ENCODE data around the gene RNF180. TPM values are rescaled to one million over a fixed set of nuclear protein-coding genes. Genes with fewer than 3 reads are reported as not detected.
"Not testable (repeated sequence)": the region's sequence is repeated elsewhere in the genome, so short reads cannot be mapped to it uniquely, and the experiment has no call there.

The RNF180 gene
- total RNA-seq, 1 donor from 2014 or later, result 27.4 TPM

DNA sequence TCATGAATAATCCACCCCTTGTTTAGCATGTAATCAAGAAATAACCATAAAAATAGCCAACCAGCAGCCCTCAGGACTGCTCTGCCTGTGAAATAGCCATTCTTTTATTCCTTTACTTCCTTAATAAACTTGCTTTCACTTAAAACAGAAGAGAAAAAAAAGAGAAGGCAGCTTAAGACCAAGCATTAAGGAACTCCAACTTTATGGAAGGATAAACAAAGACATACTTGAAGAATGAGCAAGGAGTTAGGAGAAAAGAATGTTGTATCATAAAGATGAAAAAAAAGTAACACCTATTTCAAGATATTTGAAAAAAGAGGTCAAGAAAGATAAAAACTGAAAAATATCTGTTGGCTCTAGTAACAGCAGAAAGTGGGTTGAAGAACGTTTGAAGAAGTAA, 107.6 kb downstream of the RNF180 start:
- no peak for DNase-seq (ENCODE audit: low spot score)

DNA sequence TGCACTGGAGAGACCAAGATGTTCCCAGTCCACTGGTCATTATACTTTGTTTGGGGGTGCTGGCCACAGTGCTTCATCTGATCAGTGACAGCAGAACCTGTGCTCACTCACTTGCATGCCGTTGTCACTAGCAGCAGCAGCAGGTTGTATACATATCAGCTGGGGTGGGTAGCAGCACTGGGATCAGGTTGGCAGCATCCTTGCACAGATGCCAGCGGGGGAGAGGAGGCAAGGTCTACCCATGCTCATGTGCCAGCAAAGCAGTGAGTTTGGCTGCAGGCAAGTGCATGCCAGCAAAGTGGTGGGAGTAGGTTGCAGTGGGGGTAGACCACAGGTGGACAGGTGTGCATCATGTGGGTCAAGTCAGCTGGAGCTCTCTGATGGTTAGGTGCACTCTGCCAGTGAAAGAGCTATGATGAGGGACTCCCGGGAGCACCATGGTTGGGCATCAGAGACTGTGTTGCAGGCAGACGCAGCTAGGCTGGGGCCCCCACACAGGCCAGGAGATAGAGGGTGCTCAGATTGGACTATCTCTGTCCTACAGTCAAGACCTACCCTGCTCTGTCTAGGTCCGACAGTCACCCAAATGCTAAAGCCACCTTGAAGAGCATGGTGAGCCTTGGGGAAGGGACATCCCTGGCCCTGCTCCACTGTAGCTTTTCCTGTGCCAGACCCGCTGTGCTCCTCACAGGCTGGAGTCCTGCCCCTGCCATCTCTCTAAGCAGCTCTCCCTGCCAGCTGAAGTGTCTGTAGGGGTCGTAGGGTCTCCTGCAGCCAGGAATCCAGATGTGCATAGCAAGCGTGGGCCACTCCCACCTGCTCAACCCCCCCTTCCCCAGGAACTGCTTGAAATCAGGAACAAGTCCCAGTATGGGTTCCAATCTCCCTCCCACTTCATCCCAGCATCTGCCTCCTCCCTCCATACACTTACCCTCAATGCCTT, 119.8 kb downstream of the RNF180 start:
- no peak for DNase-seq (ENCODE audit: low spot score)

DNA sequence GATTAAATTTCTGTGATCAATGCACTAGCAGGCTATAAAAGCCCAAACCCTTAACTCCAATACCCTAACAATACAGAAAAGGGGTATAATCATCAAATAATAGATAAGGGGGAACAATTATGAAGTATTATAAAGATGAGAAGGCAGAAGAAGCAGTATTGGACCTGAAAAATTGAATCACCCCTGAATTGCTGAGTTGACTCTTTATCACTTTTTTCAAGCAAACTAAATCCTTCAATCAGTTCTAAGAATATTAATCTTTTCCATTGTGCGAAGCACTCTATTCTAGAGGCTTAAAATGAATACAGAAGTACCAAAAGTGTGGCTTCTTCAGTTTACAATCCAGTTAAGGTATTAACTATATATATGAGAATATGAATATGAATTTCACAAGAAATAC, 120.7 kb downstream of the RNF180 start:
- DNase-seq (ENCODE audit: low spot score), result no peak

DNA sequence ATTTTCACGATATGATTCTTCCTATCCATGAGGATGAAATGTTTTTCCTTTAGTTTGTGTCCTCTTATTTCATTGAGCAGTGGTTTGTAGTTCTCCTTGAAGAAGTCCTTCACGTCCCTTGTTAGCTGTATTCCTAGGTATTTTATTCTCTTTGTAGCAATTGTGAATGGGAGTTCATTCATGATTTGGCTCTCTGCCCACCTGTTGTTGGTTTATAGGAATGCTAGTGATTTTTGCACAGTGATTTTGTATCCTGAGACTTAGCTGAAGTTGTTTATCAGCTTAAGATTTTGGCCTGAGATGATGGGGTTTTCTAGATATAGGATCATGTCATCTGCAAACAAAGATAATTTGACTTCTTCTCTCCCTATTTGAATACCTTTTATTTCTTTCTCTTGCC, 122.9 kb downstream of the RNF180 start:
- DNase-seq (ENCODE audit: low spot score), result not testable (repeated sequence)

DNA sequence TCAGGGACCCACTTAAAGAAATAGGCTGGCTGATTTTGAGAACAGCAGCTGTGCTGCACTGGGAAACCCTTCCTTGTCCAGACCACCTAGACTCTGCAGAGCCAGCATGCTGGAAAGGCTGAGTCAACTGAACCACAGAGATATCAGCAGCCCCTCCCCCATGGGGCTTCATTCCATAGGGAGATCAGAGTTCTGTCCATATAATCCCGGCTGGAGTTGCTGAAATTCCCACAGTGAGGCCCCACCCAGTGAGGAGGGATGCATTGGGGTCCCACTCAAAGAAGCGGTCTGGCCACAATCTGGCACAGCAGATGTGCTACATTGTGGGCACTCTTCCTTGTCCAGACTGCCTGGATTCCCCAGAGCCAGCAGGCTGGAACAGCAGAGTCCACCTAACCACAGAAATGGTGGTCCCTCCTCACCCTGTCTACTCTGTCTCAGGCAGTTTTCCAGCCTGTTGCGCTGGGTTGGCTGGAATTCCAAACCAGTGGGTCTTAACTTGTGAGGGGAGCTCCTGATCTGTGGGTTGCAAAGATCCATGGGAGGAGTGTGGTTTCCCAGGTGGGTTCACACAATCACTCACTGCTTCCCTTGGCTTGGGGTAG, 127.1 kb downstream of the RNF180 start:
- DNase-seq (ENCODE audit: low spot score), result peak; percentile 25

DNA sequence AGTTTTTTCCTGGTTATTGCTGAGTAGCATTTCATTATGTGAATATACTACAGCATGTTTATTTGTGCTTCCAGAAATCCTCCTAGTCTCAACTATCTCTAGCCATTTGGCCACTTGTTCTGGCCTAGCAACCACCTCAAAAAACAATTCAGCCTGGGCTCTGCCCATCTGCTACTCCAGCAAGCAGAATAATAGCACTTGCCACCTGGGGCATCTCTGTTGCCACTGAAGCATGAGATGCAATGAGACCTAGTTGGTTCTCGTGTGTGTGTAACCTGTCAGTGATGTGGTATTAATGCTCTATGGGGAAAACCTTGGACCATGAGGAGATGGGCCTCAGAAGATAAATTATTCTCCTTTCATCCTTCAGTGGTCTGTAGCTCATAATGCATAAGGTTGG, 129.5 kb downstream of the RNF180 start:
- no peak for DNase-seq (ENCODE audit: low spot score)

DNA sequence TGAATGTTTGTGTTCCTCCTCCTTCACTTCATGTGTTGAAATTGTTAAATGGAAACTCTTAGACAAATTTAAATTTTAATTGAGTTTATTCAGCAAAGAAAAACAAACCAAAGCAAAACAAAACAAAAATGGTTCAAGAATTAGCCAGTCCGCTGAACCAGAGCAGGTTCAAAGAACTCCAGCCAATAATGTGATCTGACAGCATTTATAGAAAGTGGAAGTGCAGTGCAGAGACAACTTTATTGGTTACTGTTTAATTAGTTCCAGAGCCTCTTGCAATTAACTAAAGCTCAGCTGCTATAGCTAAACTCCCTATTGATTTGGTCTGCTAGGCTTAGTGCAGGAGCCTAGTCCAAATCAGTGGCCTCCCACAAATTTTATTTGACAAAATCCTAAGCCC, 132.9 kb downstream of the RNF180 start:
- DNase-seq (ENCODE audit: low spot score), result no peak

DNA sequence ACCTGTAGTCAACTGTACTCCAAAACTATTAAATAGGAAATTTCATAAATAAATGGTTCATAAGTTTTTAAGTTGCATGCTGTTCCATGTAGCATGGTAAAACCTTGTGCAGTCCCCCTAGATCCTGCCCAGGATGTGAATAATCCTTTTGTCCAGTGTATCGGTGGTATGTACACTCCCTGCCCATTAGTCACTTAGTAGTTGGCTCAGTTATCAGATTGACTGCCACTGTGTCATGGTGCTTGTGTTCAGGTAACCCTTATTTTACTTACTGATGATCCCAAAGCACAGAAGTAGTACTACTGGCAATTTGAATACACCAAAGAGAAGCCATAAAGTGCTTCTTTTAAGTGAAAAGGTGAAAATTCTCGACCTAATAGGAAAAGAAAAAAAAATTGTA, 134.2 kb downstream of the RNF180 start:
- DNase-seq (ENCODE audit: low spot score), result no peak

DNA sequence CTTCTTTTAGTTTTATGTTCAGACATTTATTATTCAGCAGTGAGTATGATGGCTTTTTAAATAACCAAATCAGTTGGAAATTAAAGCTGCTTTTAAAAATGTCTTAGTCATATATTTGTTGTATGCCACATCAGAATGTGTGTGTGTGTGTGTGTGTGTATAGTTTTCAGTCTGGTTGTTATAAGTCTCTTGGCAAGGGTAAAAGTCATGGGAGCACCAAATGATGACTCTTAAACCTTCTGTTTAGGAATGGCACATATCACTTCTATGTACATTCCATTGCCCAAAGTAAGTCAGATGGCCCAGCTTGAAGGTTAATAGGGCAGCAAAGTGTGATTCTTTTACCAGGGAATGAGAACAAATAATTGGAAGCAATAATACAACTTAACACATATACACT, 135.9 kb downstream of the RNF180 start:
- DNase-seq (ENCODE audit: low spot score), result no peak

DNA sequence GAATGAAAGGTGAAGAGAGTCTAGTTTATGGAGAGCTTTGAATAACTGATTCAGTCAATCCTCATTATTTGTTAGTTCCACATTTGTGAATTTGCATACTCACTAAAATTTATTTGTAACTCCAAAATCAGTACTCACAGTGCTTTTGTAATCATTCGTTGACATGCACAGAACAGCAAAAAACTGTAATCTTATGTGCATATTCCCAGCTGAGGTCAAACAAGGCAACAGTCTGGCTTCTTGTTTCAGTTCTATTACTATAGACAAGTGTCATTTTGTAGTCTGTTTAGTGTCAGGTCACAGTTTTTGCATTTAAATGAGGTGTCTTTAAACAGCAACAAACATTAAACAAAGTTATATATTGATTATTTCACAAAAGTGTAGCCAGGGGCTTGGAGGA, 142.5 kb downstream of the RNF180 start:
- DNase-seq (ENCODE audit: low spot score), result no peak

DNA sequence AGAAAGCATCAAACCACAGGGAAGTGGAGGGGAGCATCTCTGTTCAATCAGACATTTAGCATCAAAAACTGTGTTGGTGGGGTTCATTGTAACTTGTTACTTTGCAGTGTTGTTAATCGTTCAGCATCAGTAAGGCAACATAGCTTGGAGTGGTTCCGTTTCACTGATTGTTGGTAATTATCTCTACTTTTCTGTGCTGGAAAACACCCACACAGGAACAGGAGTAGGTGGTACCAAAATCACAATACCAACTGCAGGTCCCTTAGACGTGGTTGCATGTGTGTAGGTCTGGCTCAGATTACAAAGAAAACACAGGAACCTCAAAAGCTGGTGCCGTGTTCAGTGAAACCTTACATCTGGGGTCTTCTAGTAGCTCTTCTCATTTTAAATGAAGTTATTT, 146.8 kb downstream of the RNF180 start:
- no peak for DNase-seq (ENCODE audit: low spot score)

DNA sequence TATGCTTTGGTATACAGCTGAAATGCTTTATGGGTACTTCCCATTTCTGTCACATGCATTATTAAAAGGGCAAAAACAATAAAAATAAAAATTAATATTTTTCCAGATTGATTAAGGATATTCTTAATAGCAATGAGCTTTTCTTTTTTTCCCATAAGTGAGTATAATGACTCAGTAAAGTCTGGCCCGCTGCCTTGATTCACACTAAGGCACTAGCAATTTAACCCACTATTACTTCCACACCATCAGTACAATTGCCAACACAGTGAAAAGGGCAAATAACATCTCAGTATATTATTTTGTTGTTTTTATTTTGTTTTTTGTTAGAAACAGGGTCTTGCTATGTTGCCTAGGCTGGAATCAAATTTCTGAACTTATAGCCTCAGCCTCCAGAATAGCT, 150.1 kb downstream of the RNF180 start:
- no peak for DNase-seq (ENCODE audit: low spot score)

DNA sequence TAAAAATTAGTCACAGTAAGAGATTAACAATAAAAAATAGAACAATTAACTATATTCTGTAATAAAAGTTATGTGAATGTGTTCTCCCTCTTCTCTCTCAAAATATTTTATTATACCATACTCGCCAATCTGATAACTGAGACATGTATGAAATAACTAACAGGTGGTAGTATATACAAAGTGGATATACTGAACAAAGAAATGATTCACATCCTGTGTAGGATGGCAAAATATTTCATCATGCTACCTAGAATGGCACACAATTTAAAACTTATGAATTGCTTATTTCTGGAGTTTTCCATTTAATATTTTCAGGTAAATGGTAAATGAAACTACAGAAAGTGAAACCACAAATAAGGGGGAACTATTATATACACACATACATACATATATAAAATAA, 152.5 kb downstream of the RNF180 start:
- no peak for DNase-seq (ENCODE audit: low spot score)

DNA sequence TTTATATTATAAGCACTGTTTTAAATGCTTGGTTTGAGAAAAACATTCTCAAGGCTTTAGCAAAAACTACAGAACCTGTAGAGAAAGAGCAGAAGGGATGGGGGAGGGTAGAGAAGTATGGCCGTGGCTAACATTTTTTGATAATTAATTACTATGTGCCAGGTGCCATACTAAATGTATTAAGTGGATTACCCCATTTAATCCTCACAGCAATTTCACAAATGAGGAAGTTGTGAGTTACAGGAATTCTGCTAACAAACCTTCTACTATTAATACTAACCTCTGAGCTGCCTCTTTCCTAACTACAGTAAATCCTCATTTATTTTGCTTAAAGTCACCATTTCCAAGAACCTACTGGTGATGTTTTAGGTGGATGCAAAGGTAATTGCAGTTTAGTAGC, 157.9 kb downstream of the RNF180 start:
- no peak for DNase-seq (ENCODE audit: low spot score)

DNA sequence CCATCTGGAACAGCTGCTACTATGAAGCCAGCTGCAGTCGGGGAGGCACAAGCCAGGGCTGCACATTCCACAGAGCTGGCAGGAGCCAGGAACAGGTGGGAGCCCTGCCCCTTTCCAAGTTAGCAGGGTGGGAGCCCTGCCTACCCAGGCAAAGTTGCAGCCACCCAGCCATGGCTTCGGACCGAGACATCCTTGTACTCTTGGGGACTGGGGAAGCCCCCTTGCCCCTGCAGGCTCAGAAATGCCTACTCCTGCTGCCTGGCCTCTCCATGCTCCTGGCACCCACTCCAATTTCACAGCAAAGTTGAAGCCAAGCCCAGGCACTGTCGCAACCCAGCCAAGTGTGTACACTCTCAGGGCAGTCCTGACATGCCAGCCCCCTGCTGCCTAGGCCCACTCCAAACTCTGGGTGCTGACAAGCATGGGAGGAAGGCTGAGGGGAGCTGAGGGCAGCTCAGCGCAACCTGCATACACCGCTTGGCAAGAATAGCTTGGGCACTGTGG, 165.1 kb downstream of the RNF180 start:
- no peak for DNase-seq (ENCODE audit: low spot score)

DNA sequence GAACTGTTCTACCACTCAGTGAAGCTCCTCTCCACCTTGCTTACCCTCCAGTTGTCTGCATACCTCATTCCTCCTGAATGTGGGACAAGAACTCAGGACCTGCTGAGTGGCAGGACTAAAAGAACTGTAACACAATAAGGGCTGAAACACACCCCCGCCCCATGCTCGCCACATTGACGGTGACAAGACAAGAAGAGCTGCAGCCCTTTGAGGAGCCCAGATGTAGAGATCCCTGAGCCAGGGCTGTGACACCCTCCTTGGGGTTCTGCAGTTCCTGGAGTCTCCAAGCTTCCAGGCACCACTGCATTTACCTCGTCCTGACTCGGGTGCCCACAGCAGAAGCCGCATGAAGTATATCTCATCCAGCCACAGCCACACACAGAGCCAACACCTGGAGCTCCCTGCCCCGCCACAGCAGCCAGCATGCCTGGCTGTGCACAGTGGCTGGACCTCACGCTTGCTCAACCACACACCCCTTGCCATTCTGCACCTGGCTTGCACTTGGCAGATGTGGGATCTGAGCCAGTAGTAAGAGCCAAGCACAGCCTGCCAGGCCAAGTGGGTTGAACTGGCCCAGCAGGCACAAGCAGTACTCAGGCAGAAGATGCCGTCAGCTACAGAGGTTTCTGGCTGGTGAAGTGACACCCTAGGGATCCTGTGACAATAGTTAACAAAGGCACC, 166.1 kb downstream of the RNF180 start:
- no peak for DNase-seq (ENCODE audit: low spot score)

DNA sequence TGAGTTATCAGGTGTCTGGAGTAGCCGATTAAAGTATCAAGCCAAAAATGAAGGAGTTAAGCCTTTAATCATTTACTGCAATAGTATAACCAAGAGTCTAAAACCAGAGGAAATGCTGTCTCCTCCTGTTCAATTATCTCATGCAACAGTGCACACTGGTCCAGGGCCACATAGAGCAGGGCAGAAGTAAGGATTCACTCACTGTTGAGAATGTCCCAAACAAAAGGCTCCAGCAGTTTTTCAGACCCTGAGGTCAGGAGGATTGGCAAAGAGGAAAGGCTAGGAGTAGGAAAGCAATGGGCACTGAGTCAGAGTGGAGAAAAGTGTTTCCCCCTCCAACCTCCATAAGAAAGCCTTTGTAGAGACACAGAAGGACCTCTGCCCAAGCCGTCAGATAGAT, 168.2 kb downstream of the RNF180 start:
- no peak for DNase-seq (ENCODE audit: low spot score)

DNA sequence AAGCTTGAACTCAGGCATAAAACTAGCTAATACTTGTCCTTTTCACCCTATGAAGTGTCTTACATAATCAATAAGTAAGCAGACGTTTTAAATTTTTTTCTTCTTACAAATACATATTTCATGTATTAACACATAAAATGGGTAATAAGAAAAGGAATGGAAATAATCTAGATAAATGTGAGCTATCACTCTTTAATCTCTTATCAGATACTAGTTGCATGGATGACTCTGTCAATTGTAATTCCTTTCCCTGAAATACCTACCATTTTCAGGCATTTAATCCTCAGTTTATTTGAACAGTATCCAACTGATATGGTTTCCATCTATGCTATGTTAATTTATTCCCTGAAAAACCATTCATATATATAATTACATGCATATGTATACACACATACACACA, 174.1 kb downstream of the RNF180 start:
- no peak for DNase-seq (ENCODE audit: low spot score)

DNA sequence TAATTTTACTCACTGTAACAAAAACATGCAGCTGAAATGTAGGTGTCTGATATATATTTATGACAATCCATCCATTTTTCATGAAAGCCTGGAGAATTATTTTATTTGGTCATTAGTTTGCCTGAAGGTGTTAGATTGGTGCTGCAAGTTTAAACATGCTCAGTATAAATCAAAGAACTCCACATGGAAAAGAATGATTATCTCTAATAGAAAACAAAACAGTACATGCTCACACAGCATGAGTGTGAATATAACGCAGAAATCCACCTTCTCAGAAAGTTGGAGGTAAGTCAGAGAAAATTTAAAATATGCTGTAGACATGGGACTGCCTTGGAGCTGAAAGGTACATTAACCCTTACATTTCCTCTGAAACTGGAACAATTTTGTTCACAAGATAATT, 174.7 kb downstream of the RNF180 start:
- DNase-seq (ENCODE audit: low spot score), result no peak

DNA sequence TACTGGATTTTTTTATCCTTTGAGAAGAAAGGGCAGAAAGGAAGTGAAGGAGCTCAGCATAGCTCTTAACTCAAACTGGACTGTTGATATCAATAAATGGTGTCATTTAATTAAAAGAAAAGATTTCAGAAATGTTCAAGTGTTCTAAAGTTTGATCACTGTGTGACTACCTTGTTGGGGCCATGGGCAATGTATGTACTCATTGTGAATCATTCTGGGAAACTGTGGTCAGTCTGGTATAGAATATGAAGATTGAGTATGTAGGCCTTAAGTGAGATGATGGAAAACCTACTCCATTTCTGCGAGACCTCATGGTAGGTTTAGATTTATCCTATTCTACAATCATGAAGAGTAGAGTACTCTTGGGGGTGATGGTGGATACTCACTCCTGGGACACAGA, 175.7 kb downstream of the RNF180 start:
- DNase-seq (ENCODE audit: low spot score), result no peak

DNA sequence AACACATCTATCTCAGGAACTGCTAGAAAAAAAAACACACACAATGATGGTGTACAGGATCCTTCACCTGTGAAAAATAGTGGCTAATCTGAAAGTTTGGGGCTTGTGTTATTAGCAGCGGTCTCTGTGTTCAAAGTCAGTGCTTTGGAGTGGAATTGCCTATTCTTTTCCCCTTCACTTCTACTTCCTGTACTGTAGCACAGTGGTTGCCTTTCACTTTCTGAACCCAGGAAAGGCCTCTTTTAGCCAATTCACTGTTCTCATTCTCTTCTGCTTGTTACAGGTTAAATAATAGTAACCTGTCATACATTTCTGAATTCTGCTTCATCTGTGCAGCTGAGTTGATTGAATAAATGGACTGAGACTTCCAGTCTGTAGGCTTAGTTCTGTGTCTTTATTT, 178.9 kb downstream of the RNF180 start:
- DNase-seq (ENCODE audit: low spot score), result no peak

DNA sequence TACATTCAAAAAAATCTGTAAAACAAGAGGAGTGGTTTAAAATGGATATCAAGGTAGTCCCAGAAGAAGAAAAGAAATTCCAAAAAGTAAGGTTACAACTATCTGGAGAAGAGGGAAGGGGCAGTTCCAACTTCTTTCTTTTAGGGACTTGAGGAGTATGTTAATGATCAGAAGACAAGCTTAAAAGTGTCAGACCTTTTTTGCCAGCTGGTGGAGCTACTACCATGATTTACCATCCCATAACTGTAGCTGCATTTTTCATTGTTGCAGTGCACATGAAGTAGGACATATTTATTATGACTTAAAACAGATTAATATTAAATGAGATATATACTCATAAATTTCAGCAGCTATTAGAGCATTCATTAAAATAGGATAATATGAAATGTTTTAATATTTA, 181.7 kb downstream of the RNF180 start:
- no peak for DNase-seq (ENCODE audit: low spot score)

DNA sequence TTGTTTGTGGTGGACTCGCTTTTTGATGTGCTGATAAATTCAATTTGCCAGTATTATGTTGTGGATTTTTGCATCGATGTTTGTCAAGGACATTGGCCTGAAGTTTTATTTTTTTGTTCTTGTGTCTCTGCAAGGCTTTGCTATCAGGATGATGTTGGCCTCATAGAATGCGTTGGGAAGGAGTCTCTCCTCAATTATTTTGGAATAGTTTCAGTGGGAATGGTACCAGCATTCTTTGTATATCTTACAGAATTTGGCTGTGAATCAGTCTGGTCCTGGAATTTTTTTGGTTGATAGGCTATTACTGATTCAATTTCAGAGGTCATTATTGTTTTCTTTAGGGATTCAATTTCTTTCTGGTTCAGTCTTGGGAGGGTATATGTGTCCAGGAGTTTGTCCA, 198.8 kb downstream of the RNF180 start:
- DNase-seq (ENCODE audit: low spot score), result no peak

Data from umbilical cord (tissue), 2 donors.